HG03558 (cell line): ENCODE data around the gene ARHGEF3.
A peak's percentile ranks its signal among the peaks of the same experiment; 100 is the strongest.

ENCODE experiments used
- ATAC-seq: cut with Tn5 transposase; IDR thresholded peaks from one replicate; pipeline ENCODE4 v1.9.1; 2021; ENCODE audit warnings: moderate number of reproducible peaks; ENCODE audit not compliant: unreplicated experiment; ENCODE audit errors: extremely low read depth

The ARHGEF3 gene, protein sequence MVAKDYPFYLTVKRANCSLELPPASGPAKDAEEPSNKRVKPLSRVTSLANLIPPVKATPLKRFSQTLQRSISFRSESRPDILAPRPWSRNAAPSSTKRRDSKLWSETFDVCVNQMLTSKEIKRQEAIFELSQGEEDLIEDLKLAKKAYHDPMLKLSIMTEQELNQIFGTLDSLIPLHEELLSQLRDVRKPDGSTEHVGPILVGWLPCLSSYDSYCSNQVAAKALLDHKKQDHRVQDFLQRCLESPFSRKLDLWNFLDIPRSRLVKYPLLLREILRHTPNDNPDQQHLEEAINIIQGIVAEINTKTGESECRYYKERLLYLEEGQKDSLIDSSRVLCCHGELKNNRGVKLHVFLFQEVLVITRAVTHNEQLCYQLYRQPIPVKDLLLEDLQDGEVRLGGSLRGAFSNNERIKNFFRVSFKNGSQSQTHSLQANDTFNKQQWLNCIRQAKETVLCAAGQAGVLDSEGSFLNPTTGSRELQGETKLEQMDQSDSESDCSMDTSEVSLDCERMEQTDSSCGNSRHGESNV

DNA sequence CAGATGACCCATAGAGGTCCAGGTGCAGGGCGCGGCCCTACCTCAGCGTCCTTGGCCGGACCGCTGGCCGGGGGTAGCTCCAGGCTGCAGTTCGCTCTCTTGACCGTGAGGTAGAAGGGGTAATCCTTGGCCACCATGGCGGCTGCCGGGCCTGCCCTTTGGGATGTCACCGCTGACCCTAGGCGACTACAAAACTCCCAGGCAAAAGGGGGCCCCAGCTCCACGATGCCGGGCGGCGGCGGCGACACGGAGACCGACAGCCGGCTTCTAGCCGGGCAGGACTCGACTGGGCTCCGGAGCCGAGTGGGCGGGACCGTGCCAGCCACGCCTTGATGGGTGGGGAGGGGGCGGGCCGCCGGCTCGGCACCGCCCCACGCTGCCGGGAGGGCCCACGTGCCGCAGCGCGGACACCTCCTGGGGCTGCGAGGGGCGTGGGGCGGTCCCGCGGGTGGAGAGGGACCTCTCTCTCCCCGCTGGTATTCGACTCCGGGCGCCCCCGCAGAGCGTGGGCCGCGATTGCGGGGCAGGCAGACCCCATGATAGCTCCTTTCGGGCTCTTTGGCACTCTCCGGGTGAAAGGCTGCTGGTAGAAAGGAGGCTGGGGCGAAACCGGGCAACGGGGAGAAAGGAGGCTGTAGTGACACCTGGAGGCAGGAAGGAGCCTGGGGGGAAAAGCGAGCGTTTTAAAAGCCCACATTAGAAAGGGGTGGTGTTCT is at the start of gene ARHGEF3:
ARHGEF3 (minus strand) TSS at position 288 of the 716 bp plus-strand sequence; CDS start at position 137, 151 bp downstream.
- ATAC-seq = peak; percentile 54

DNA sequence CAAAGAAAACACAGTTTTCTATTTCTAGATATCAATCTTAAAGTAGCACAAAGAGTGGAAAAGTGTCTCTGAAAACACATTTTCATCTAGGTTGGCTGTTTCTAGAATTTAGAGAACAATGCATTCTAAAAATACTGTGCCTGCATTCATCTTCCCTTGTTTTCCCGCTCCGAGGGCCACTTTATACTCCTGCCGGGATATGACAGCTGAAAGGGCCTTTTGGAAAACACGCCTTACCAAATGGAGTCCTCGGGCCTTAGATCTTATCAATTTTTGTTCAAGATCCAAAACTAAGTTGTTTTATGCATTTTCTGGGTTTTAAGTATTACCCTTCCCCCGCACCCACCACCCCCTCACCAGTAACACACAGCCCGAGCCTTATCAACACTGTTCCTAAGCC is 47.9 kb upstream of the ARHGEF3 start:
- ATAC-seq = no peak

DNA sequence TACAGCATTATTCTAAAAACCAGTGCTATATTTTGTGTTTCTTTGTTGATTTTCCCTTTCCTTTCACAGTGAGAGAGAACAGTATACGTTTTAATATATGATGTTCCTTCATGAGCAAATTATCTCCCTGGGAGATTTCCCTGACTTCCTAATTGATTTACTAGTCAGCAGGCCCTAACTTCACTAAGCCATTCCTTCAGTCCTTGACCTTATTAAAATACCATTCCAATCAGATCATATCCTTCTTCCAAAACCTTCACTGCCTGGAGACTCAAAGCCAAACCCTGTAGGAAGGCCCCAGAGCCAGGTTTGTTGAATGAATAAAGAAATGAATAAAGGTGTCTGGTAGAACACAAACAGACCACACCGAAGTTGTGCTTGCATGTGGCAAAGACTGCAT is 43.8 kb upstream of the ARHGEF3 start:
- no peak for ATAC-seq

DNA sequence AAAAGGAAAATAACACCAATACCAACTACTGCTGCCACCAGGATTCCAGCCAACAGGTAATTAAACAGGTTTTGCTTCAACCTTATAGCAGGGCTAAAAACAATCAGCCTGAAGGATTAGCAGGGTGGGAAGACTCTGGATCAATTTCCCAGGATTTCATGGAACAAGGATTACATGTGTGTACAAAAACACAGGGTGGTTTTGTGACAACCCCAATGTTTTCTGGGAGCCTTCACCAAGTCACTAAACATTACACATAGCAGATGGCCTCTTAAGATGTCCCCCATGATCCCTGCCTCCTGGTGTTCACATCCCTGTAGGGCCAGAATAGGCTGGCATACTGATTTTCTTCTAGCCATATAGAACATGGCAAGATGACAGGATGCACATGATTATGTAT is 42.8 kb upstream of the ARHGEF3 start:
- no peak for ATAC-seq

GRCh38 chr3:56839784-56840715 is 38.3 kb upstream of the ARHGEF3 start:
- no peak for ATAC-seq

- no peak for ATAC-seq
These were observed 36.7 kb upstream of the ARHGEF3 start for GRCh38 chr3:56838448-56838847.

DNA sequence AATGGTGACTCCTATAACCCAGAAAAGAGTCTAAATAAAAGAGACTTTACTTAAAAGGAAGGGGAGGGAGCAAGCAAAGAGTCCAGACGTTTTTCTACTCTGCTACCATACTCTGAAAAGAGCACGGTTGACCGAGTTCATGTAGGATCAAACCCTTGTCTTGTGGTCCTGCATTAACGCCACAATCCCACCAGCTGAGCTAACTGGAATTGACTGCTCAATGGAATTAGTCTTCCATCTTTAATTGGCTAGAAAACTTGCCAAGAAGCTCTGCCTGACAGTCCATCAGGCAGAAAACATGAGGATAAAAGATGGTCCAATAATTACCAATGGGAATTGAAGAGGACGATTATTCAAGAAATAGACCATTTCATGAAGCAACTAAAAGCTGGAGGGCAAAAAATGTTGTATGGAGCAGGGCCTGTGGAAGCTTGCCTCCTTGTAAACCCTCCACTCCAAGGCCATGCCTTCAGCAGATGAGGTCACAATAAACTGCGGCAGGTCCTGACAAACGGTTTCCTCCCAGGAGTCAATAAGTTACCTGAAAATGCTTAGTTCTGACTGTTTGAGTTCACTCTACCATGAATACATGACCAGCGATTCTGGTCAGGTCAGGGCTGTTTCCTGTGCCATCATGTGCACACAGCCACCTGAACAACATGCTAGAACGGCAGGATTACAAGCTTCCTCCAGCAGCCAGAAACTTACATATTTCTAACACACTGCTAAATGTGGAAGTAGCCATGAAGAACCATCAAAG is 35.6 kb upstream of the ARHGEF3 start:
- ATAC-seq = peak; percentile 49

DNA sequence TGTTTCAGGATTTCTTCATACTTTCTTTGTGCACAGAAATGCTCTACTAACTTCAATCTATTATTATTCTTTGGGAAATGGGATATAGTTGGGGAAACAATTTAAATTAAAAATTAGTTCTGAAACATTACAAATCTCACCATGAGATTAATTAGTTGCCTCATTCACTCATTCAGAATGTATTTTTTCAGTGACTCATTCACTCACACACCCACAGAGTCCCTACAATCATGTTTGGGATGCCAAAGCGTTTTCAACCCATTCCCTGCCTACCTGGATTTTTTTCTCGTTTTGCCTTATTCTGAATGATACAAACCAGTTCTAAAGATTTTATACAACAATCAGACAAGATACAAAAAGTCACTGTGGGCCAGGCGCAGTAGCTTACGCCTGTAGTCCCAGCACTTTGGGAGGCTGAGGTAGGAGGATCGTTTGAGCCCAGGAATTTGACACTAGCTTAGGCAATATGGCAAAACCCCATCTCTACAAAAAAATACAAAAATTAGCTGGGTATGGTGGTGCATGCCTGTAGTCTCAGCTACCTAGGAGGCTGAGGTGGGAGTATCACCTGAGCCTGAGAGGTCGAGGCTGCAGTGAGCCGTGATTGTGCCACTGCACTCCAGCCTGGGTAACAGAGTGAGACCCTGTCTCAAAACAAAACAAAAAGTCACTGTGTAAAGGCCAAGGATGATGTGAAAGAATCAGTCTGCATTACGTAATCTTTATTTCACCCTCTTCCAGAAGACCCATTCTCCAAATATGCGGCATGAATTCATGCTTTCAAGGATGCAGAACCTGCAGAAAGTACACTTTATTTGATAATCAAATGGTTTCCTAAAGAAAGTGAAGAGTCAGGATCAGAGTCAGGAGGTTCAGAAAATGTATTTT is 34.8 kb upstream of the ARHGEF3 start:
- ATAC-seq = no peak

DNA sequence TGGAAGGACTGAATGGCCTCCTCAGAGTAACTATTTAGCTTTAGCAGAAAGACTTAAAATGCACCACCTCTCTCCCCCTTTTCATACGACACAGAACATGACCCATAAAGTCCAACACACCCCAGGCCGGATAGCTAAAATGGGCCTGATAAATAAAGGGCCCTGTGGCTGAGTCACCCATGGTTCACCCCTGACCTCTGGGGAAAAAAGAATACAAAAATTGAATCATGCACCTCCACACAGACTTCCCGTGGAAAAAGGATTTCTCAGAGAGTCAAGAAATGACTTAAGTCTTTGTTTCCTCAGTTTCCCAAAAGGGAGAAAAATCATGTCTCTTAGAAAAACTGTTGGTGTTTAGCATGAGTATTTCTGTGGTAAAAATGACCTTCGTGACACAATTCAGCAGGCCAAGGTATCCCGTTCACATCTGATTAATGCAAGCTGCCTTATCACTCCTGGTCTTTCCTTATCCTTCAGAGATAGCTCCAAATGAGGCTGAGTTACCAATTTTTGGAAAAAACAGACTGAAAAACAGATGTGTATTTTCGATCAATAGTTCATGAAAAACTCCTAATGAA is 34.0 kb upstream of the ARHGEF3 start:
- ATAC-seq = no peak

DNA sequence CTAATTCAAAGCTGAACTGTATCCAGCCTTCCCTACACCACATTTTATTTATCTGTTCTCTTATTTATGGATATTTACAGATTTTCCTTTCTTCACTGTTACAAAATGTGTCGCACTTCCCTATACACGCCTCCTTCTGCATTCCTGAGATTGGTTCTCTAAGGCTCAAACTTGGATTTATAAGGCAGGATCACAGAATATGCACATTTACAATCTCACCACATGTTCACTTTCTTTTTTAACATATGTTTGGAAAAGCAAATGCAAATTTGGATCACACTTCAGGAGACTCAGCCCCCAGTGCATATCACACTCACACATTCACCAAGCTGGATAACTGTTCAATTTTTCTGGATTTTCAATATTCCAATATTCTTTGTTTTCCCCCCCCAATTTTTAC is 31.8 kb upstream of the ARHGEF3 start:
- no peak for ATAC-seq

DNA sequence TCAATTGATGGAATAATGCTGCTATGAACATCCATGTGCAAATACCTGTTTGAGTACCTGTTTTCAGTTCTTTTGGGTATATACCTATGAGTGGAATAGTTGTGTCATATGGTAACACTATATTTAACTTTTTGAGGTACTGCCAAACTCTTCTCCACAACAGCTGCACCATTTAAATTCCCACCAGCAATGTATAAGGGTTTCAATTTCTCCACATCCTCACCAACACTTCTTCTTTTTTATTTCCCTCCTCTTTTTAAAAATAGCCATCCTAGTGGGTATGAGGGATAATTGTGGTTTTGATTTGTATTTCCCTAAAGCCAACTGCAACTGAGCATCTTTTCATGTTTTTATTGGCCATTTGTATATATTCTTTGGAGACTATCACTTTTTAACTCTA is 31.3 kb upstream of the ARHGEF3 start:
- ATAC-seq = no peak

GRCh38 chr3:56831572-56831971 is 29.8 kb upstream of the ARHGEF3 start:
- ATAC-seq = no peak

- no peak for ATAC-seq
These were observed 29.1 kb upstream of the ARHGEF3 start for GRCh38 chr3:56830884-56831283.

DNA sequence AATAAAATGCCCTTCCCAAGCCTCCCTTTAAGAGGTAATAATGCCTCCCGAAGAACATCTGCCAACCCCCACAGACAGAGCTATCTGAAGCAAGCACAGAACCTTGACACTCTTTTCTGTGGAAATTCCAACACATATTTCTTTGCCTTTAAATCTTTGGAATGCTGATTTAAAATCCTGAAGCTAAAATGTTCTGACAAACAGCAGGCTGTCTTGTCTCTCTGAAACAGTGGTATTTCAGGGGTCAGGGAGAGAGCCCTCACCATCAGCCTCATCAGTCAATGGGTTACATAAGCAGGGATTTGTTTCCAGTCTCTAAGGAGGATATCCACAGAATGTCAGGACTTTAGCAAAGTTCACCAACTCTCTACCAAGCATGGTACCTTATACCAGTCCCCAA is 27.8 kb upstream of the ARHGEF3 start:
- ATAC-seq = no peak

GRCh38 chr3:56826831-56827722 is 25.3 kb upstream of the ARHGEF3 start:
- ATAC-seq = no peak

GRCh38 chr3:56825567-56826438 is 24.1 kb upstream of the ARHGEF3 start:
- no peak for ATAC-seq
